Lung microvascular endothelial cell (primary cell): ENCODE results near the gene PLAC9. TPM values are rescaled to one million over a fixed set of nuclear protein-coding genes. Genes with fewer than 3 reads are reported as not detected.

Experiments
- DNase-seq, 2 donors: peaks; one replicate each; pipeline versions ENCODE4 v3.0.0 to v3.0.0-alpha.2; 2010; ENCODE audit warnings: low read depth in 2 of 2
- total RNA-seq: library from RNA; depleted of rRNA; stranded (reverse); fragments of >200 nt; gene quantifications from 2 replicates; pipeline ENCODE4 v1.2.1, GENCODE V29; 2014

The PLAC9 gene
- total RNA-seq, 1 donor from 2014 or later: 0.40 TPM

GRCh38 chr10:80137920-80138319, 5.4 kb downstream of the PLAC9 start:
- no peak for DNase-seq

- DNase-seq: no peak
Measured at GRCh38 chr10:80139265-80139664, 6.7 kb downstream of the PLAC9 start.

- DNase-seq: no peak
Measured at GRCh38 chr10:80140251-80140650, 7.7 kb downstream of the PLAC9 start.

GRCh38 chr10:80141696-80142460, 9.3 kb downstream of the PLAC9 start:
- no peak for DNase-seq

GRCh38 chr10:80144067-80144695, 11.7 kb downstream of the PLAC9 start:
- DNase-seq: no peak

- DNase-seq: no peak
Measured at GRCh38 chr10:80144696-80145131, 12.2 kb downstream of the PLAC9 start.

GRCh38 chr10:80145406-80146308, 13.1 kb downstream of the PLAC9 start:
- peak; percentile 46 to 86 for DNase-seq

- no peak for DNase-seq
Measured at GRCh38 chr10:80146918-80147317, 14.4 kb downstream of the PLAC9 start.

GRCh38 chr10:80148166-80148805, 15.8 kb downstream of the PLAC9 start:
- no peak for DNase-seq

GRCh38 chr10:80149123-80149522, 16.6 kb downstream of the PLAC9 start:
- no peak for DNase-seq

GRCh38 chr10:80150172-80150571, 17.6 kb downstream of the PLAC9 start:
- no peak for DNase-seq

- no peak for DNase-seq
Measured at GRCh38 chr10:80152820-80153219, 20.3 kb downstream of the PLAC9 start.

- no peak for DNase-seq
Measured at GRCh38 chr10:80153460-80153859, 20.9 kb downstream of the PLAC9 start.

GRCh38 chr10:80154626-80154977, 22.1 kb downstream of the PLAC9 start:
- no peak for DNase-seq

- DNase-seq: peak in 1 of 2 donors; percentile 34
Measured at GRCh38 chr10:80154978-80155695, 22.6 kb downstream of the PLAC9 start.

- no peak for DNase-seq
Measured at GRCh38 chr10:80155696-80156215, 23.2 kb downstream of the PLAC9 start.

- peak in 1 of 2 donors; percentile 42 for DNase-seq
Measured at GRCh38 chr10:80156216-80156615, 23.7 kb downstream of the PLAC9 start.

GRCh38 chr10:80157561-80157960, 25.0 kb downstream of the PLAC9 start:
- no peak for DNase-seq

- no peak for DNase-seq
Measured at GRCh38 chr10:80158126-80158525, 25.6 kb downstream of the PLAC9 start.

- peak; percentile 97 to 98 for DNase-seq
Measured at GRCh38 chr10:80158598-80159127, 26.1 kb downstream of the PLAC9 start.
